Stimulated activated CD8-positive, alpha-beta memory T cell treated with anti-CD3 and anti-CD28 coated beads, Interleukin-4, amount 100 ng/mL, for 24 hours (primary cell): ENCODE data around the gene ZFPL1.
A peak's percentile ranks its signal among the peaks of the same experiment; 100 is the strongest.
"Not testable (repeated sequence)": the region's sequence is repeated elsewhere in the genome, so short reads cannot be mapped to it uniquely, and the experiment has no call there.

Experiments
- DNase-seq: peaks from one replicate; pipeline ENCODE4 v3.0.0-alpha.2; 2020; ENCODE audit warnings: low read depth

ZFPL1 gene

GRCh38 chr11:65114538-65115171, 30.6 kb downstream of the ZFPL1 start:
- DNase-seq: no peak

- no peak for DNase-seq
Observed at GRCh38 chr11:65115361-65116082, 31.5 kb downstream of the ZFPL1 start.

- DNase-seq: peak; percentile 40
Observed at GRCh38 chr11:65116370-65117205, 32.6 kb downstream of the ZFPL1 start.

GRCh38 chr11:65117206-65118096, 33.4 kb downstream of the ZFPL1 start, which contains the start of gene ZNHIT2:
TSS of gene ZNHIT2 (minus strand) at chr11:65117701. CDS start at chr11:65117653, 48 bp downstream.
- DNase-seq: peak; percentile 100

- DNase-seq: no peak
Observed at GRCh38 chr11:65118097-65118837, 34.2 kb downstream of the ZFPL1 start.

GRCh38 chr11:65118891-65119669, 35.1 kb downstream of the ZFPL1 start:
- DNase-seq: not testable (repeated sequence)

- DNase-seq: no peak
Observed at GRCh38 chr11:65119670-65119995, 35.6 kb downstream of the ZFPL1 start.

- DNase-seq: no peak
Observed at GRCh38 chr11:65120831-65121230, 36.8 kb downstream of the ZFPL1 start.

GRCh38 chr11:65121447-65121864, 37.4 kb downstream of the ZFPL1 start:
- DNase-seq: no peak

- DNase-seq: peak; percentile 99
Observed at GRCh38 chr11:65121865-65122696, 38.1 kb downstream of the ZFPL1 start, which contains the start of the genes FAU and MRPL49. TSS of gene FAU (minus strand) at chr11:65122134. CDS start at chr11:65121813, 321 bp downstream. TSS of gene MRPL49 (plus strand) at chr11:65122321. CDS start at chr11:65122347, 26 bp downstream.

GRCh38 chr11:65124480-65125196, 40.6 kb downstream of the ZFPL1 start:
- DNase-seq: no peak

GRCh38 chr11:65125197-65126056, 41.4 kb downstream of the ZFPL1 start:
- no peak for DNase-seq

- DNase-seq: no peak
Observed at GRCh38 chr11:65126624-65127274, 42.7 kb downstream of the ZFPL1 start.

GRCh38 chr11:65127473-65128181, 43.6 kb downstream of the ZFPL1 start:
- DNase-seq: no peak

- DNase-seq: no peak
Observed at GRCh38 chr11:65128182-65129145, 44.4 kb downstream of the ZFPL1 start.
